Transverse colon (tissue), 4 donors: ENCODE results near the gene MYH4.

Experiments used
- CTCF ChIP-seq, 5 experiments: fragments of 200-600 bp in 3 of 5; fragments of 450-650 bp in 2 of 5; sonication (generic) in 3 of 5; IDR thresholded peaks; 1 replicate in 2 of 5; 2 replicates in 3 of 5; pipeline ENCODE4 v1.5.1; 2016 to 2017; ENCODE audit warnings: antibody characterized with exemption in 5 of 5, inconsistent platforms in 3 of 5, mild to moderate bottlenecking in 2 of 5, moderate library complexity in 1 of 5
- EP300 ChIP-seq: sonication (generic); formaldehyde crosslinking; IDR thresholded peaks from one replicate; pipeline ENCODE4 v1.6.1; 2017; ENCODE audit warnings: antibody characterized with exemption, low read depth
- POLR2A ChIP-seq: fragments of 450-650 bp; IDR thresholded peaks from one replicate; pipeline ENCODE4 v1.6.1; 2016; ENCODE audit warnings: antibody characterized with exemption, mild to moderate bottlenecking, moderate library complexity
- POLR2AphosphoS5 ChIP-seq, 3 donors: sonication (generic); formaldehyde crosslinking; IDR thresholded peaks; one replicate each; pipeline ENCODE4 v1.6.1; 2016; ENCODE audit warnings: antibody characterized with exemption in 3 of 3

DNA sequence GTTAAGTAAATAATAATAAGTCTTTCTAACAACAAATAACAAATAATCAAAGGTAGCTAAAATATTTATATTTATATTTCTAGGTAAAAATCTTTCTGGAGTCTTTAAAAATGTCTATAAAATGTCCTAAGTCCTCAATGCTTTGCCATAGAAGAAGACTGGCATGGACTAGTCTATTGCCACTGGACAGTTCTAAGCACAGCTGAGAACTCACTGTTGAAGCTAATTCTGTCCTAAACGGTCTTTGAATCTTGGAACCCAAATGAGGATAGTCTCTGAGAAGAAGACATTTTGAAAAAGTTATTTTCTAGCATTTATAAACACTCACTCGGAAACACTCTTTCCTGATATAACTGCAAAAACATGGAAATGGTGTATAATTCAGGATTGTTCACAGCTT, 48.1 kb downstream of the MYH4 start:
- TF ChIP-seq EP300, result no peak
- no peak for TF ChIP-seq CTCF (IDR thresholded peaks at IDR 0.05)
- TF ChIP-seq POLR2A, result no peak
- TF ChIP-seq POLR2AphosphoS5 (IDR thresholded peaks at IDR 0.05), result no peak
